ENCODE results near the gene KHDRBS2.

GRCh38 chr6:61711849-61712248 is 574.2 kb downstream of the KHDRBS2 start:
- TF ChIP-seq POLR2A (IDR thresholded peaks at IDR 0.05) (no peak), CTCF (IDR thresholded peaks at IDR 0.05) (no peak)
